A673 (cell line): ENCODE measurements around the gene HRH1. TPM values are rescaled to one million over a fixed set of nuclear protein-coding genes. Genes with fewer than 3 reads are reported as not detected.

ENCODE experiments used
- BruUV-seq: library from RNA; stranded (reverse); fragments of 400-500 nt; replicated peaks from 2 replicates; lab custom pipeline; 2021; lab: Mats Ljungman, UMichigan
- CTCF ChIA-PET: fragments of 300-600 bp; sonication (Branson Sonifier 250); formaldehyde crosslinking; loops from one replicate; lab custom pipeline; 2022; ENCODE audit warnings: antibody characterized with exemption; lab: Charles Lee
- POLR2A ChIA-PET: fragments of 300-600 bp; sonication (Branson Sonifier 250); formaldehyde crosslinking; loops from one replicate; lab custom pipeline; 2022; ENCODE audit warnings: antibody characterized with exemption; ENCODE audit not compliant: low non-redundant PET; lab: Charles Lee
- DNase-seq: peaks from one replicate; pipeline ENCODE4 v3.0.0-alpha.2; 2015; ENCODE audit warnings: low spot score
- H3K27ac ChIP-seq: fragments of 200-600 bp; sonication (generic); 2 replicates; pipeline ENCODE4 v1.5.1; 2016; ENCODE audit warnings: mixed run types, low read depth, mild to moderate bottlenecking, mixed read lengths, antibody characterized with exemption, low read length; ENCODE audit not compliant: poor library complexity, severe bottlenecking
- H3K27me3 ChIP-seq: fragments of 200-600 bp; sonication (generic); replicated peaks from 2 replicates; pipeline ENCODE4 v1.6.1; 2017; ENCODE audit warnings: mixed run types, low read depth, mild to moderate bottlenecking, mixed read lengths, antibody characterized with exemption, low read length; ENCODE audit not compliant: insufficient read depth, poor library complexity
- H3K36me3 ChIP-seq: fragments of 200-600 bp; sonication (generic); 2 replicates; pipeline ENCODE4 v1.6.1; 2016; ENCODE audit warnings: mixed run types, mild to moderate bottlenecking, mixed read lengths, antibody characterized with exemption, low read length; ENCODE audit not compliant: insufficient read depth, poor library complexity, severe bottlenecking
- H3K4me1 ChIP-seq: fragments of 200-600 bp; sonication (generic); 2 replicates; pipeline ENCODE4 v1.6.1; 2017; ENCODE audit warnings: mixed run types, mild to moderate bottlenecking, mixed read lengths, antibody characterized with exemption, low read length; ENCODE audit not compliant: insufficient read depth, poor library complexity, severe bottlenecking
- H3K4me3 ChIP-seq: fragments of 200-600 bp; sonication (generic); 2 replicates; pipeline ENCODE4 v1.5.1; 2016; ENCODE audit warnings: low read depth, mixed run types, mild to moderate bottlenecking, mixed read lengths, low read length; ENCODE audit not compliant: poor library complexity, severe bottlenecking
- H3K9me3 ChIP-seq: fragments of 200-600 bp; sonication (generic); 2 replicates; pipeline ENCODE4 v1.6.1; 2016; ENCODE audit warnings: mixed run types, low read depth, mild to moderate bottlenecking, mixed read lengths, antibody characterized with exemption, low read length; ENCODE audit not compliant: poor library complexity, severe bottlenecking
- CTCF ChIP-seq: fragments of 300-800, 200-600 bp; sonication (generic); conservative IDR thresholded peaks from 2 replicates; pipeline ENCODE4 v1.5.1; 2017; ENCODE audit warnings: low read depth, mild to moderate bottlenecking, antibody characterized with exemption, low read length, moderate library complexity, mixed read lengths
- EZH2 ChIP-seq: fragments of 200-600 bp; sonication (generic); IDR thresholded peaks from 2 replicates; pipeline ENCODE4 v1.6.1; 2017; ENCODE audit warnings: borderline replicate concordance, low read depth, mild to moderate bottlenecking, mixed read lengths, antibody characterized with exemption, low read length; ENCODE audit not compliant: poor library complexity, severe bottlenecking
- intact Hi-C: fragments of 100-400 bp; cut with micrococcal nuclease; formaldehyde crosslinking; loops from one replicate; pipeline ENCODE4 v1.10.0; 2022; ENCODE audit not compliant: unreplicated experiment
- total RNA-seq: library from RNA; stranded (reverse); gene quantifications from 2 replicates; pipeline ENCODE4 v1.2.3, GENCODE V29; 2021

Gene HRH1
- total RNA-seq, 1 experiment from 2014 or later, result 0.92 TPM

GRCh38 chr3:11291808-11292207, 137.5 kb downstream of the HRH1 start:
- no peak for DNase-seq
- Histone ChIP-seq H3K9me3 (no peaks in the 10 kb centered on the region), H3K27ac (peak overlapping the region; percentile 93), H3K27me3 (no peaks in the 10 kb centered on the region), H3K36me3 (no peaks in the 10 kb centered on the region), H3K4me1 (peaks cover 50% of the 10 kb centered on the region), H3K4me3 (no peak overlapping the region)
- BruUV-seq, result no TSS peak
- no peak for TF ChIP-seq EZH2
- no peak for TF ChIP-seq CTCF
- ChIA-PET CTCF (no interaction called here), POLR2A (no interaction called here)
- intact Hi-C loops, result no loop called here

- BruUV-seq, result no TSS peak
- no peaks in the 10 kb centered on the region for H3K9me3 ChIP-seq
- ChIA-PET CTCF (no interaction called here), POLR2A (no interaction called here)
- no peak overlapping the region for H3K4me3 ChIP-seq
- no peaks in the 10 kb centered on the region for H3K27me3 ChIP-seq
- H3K36me3 ChIP-seq, result no peaks in the 10 kb centered on the region
- H3K27ac ChIP-seq, result no peak overlapping the region
- no peaks in the 10 kb centered on the region for H3K4me1 ChIP-seq
- no peak for TF ChIP-seq CTCF
- TF ChIP-seq EZH2, result no peak
- intact Hi-C loops, result no loop called here
- DNase-seq, result no peak
Measured at GRCh38 chr3:11297126-11297525, 142.8 kb downstream of the HRH1 start.

DNA sequence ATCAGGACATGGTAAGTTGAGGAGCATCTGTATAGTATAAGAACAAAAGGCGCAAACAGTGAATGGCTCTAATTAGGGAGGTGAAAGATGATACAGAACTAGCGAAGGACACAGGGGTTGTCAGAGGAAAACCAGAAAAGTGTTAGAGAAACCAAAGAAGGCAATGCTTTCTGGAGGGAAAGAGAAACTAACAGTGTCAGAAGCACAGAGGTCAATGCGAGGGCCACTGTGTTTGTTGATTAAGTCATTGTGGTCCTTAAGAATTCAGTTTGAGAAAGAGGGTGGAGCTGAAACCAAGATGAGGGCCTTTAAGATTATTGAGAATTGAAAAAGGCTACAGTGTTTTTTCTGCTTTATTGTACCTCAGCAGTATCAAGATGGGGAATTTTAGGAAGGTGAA, 146.7 kb downstream of the HRH1 start:
- CTCF ChIA-PET, result no interaction called here
- H3K4me3 ChIP-seq, result no peak overlapping the region
- no TSS peak for BruUV-seq
- H3K36me3 ChIP-seq, result no peaks in the 10 kb centered on the region
- no peak overlapping the region for H3K27ac ChIP-seq
- DNase-seq, result no peak
- intact Hi-C loops, result no loop called here
- no peaks in the 10 kb centered on the region for H3K27me3 ChIP-seq
- TF ChIP-seq EZH2 (no peak), CTCF (no peak)
- no peaks in the 10 kb centered on the region for H3K9me3 ChIP-seq
- peaks cover 4% of the 10 kb centered on the region for H3K4me1 ChIP-seq
- POLR2A ChIA-PET, result no interaction called here
